H1 (cell line): ENCODE measurements around the gene GRIK4. TPM values are rescaled to one million over a fixed set of nuclear protein-coding genes. Genes with fewer than 3 reads are reported as not detected.

ENCODE experiments used
- ATF2 ChIP-seq: IDR thresholded peaks from 2 replicates; pipeline ENCODE4 v1.6.1; 2012; ENCODE audit warnings: low read length, inconsistent platforms
- BACH1 ChIP-seq: IDR thresholded peaks from 2 replicates; pipeline ENCODE4 v1.6.1; 2012; ENCODE audit warnings: low read length, improper control_type of control experiment
- BCL11A ChIP-seq, 2 experiments: IDR thresholded peaks; one replicate each; pipeline ENCODE4 v1.6.1; 2011; ENCODE audit warnings: low read depth in 2 of 2, low read length in 2 of 2, mild to moderate bottlenecking in 2 of 2
- FOSL1 ChIP-seq: IDR thresholded peaks from 2 replicates; pipeline ENCODE4 v1.6.1; 2011; ENCODE audit warnings: mild to moderate bottlenecking, low read depth, low read length, moderate library complexity; ENCODE audit not compliant: insufficient read depth
- SP2 ChIP-seq: IDR thresholded peaks from 2 replicates; pipeline ENCODE4 v1.6.1; 2012; ENCODE audit warnings: mild to moderate bottlenecking, low read length, inconsistent platforms
- TAF7 ChIP-seq: optimal IDR thresholded peaks from 2 replicates; pipeline ENCODE3; 2011; ENCODE audit warnings: low read depth, mild to moderate bottlenecking, inconsistent platforms, low read length, moderate library complexity, borderline replicate concordance
- ZNF274 ChIP-seq: IDR thresholded peaks from 2 replicates; pipeline ENCODE4 v1.7.0; 2012; ENCODE audit warnings: low read length, borderline replicate concordance; ENCODE audit errors: extremely low read depth
- polyA plus RNA-seq, 7 experiments: library from polyadenylated mRNA; depleted of rRNA in 3 of 7; stranded (reverse) in 5 of 7; unstranded in 2 of 7; fragments of >200 nt in 5 of 7; fragments of 200-250 nt in 2 of 7; gene quantifications; 1 replicate in 5 of 7; 2 replicates in 1 of 7; 4 replicates in 1 of 7; pipeline versions ENCODE4 v1.2.1 to v1.2.3, GENCODE V29; 2011 to 2013; ENCODE audit warnings: missing spikeins in 2 of 7, mixed read lengths in 2 of 7
- total RNA-seq: library from RNA; stranded (reverse); fragmentation: NEBNext Ultra II Directional; extraction: Animal tissue kit (Norgen Biotek cat#: 25700); gene quantifications from 2 replicates; pipeline ENCODE4 v1.2.1, GENCODE V29; 2021
- TF ChIP-seq, protein P1 (sequence below): fragments of 300-600 bp; sonication (generic); IDR thresholded peaks from 2 replicates; pipeline ENCODE4 v1.7.1; 2012; ENCODE audit warnings: low read length, moderate library complexity, mild to moderate bottlenecking, inconsistent platforms; ENCODE audit not compliant: insufficient replicate concordance

The GRIK4 gene
- total and polyA plus RNA-seq, 2 of the 8 experiments (the other 6 are each of a cell fraction or from before 2014, with no cell fraction given), result 1.2 to 2.9 TPM

- TF ChIP-seq, protein P1, sequence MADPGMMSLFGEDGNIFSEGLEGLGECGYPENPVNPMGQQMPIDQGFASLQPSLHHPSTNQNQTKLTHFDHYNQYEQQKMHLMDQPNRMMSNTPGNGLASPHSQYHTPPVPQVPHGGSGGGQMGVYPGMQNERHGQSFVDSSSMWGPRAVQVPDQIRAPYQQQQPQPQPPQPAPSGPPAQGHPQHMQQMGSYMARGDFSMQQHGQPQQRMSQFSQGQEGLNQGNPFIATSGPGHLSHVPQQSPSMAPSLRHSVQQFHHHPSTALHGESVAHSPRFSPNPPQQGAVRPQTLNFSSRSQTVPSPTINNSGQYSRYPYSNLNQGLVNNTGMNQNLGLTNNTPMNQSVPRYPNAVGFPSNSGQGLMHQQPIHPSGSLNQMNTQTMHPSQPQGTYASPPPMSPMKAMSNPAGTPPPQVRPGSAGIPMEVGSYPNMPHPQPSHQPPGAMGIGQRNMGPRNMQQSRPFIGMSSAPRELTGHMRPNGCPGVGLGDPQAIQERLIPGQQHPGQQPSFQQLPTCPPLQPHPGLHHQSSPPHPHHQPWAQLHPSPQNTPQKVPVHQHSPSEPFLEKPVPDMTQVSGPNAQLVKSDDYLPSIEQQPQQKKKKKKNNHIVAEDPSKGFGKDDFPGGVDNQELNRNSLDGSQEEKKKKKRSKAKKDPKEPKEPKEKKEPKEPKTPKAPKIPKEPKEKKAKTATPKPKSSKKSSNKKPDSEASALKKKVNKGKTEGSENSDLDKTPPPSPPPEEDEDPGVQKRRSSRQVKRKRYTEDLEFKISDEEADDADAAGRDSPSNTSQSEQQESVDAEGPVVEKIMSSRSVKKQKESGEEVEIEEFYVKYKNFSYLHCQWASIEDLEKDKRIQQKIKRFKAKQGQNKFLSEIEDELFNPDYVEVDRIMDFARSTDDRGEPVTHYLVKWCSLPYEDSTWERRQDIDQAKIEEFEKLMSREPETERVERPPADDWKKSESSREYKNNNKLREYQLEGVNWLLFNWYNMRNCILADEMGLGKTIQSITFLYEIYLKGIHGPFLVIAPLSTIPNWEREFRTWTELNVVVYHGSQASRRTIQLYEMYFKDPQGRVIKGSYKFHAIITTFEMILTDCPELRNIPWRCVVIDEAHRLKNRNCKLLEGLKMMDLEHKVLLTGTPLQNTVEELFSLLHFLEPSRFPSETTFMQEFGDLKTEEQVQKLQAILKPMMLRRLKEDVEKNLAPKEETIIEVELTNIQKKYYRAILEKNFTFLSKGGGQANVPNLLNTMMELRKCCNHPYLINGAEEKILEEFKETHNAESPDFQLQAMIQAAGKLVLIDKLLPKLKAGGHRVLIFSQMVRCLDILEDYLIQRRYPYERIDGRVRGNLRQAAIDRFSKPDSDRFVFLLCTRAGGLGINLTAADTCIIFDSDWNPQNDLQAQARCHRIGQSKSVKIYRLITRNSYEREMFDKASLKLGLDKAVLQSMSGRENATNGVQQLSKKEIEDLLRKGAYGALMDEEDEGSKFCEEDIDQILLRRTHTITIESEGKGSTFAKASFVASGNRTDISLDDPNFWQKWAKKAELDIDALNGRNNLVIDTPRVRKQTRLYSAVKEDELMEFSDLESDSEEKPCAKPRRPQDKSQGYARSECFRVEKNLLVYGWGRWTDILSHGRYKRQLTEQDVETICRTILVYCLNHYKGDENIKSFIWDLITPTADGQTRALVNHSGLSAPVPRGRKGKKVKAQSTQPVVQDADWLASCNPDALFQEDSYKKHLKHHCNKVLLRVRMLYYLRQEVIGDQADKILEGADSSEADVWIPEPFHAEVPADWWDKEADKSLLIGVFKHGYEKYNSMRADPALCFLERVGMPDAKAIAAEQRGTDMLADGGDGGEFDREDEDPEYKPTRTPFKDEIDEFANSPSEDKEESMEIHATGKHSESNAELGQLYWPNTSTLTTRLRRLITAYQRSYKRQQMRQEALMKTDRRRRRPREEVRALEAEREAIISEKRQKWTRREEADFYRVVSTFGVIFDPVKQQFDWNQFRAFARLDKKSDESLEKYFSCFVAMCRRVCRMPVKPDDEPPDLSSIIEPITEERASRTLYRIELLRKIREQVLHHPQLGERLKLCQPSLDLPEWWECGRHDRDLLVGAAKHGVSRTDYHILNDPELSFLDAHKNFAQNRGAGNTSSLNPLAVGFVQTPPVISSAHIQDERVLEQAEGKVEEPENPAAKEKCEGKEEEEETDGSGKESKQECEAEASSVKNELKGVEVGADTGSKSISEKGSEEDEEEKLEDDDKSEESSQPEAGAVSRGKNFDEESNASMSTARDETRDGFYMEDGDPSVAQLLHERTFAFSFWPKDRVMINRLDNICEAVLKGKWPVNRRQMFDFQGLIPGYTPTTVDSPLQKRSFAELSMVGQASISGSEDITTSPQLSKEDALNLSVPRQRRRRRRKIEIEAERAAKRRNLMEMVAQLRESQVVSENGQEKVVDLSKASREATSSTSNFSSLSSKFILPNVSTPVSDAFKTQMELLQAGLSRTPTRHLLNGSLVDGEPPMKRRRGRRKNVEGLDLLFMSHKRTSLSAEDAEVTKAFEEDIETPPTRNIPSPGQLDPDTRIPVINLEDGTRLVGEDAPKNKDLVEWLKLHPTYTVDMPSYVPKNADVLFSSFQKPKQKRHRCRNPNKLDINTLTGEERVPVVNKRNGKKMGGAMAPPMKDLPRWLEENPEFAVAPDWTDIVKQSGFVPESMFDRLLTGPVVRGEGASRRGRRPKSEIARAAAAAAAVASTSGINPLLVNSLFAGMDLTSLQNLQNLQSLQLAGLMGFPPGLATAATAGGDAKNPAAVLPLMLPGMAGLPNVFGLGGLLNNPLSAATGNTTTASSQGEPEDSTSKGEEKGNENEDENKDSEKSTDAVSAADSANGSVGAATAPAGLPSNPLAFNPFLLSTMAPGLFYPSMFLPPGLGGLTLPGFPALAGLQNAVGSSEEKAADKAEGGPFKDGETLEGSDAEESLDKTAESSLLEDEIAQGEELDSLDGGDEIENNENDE, result no peak
- TF ChIP-seq TAF7 (no peak), BACH1 (no peak), BCL11A (IDR thresholded peaks at IDR 0.05; ENCODE audit: low read depth in 2 of 2, low read length in 2 of 2) (no peak), SP2 (no peak), ATF2 (no peak), ZNF274 (no peak), FOSL1 (no peak)
Observed at GRCh38 chr11:120805960-120806555, 294.5 kb downstream of the GRIK4 start (continued).
